Renal cortex interstitium (tissue), 11 donors: Measurements from ENCODE around the gene TSPYL2. TPM values are rescaled to one million over a fixed set of nuclear protein-coding genes. Genes with fewer than 3 reads are reported as not detected.
A peak's percentile ranks its signal among the peaks of the same experiment; 100 is the strongest.

Experiments
- DNase-seq, 11 donors: peaks; one replicate each; pipeline ENCODE4 v3.0.0-alpha.2; 2013; ENCODE audit warnings: low read depth in 9 of 11, low spot score in 4 of 11; ENCODE audit errors: extremely low read depth in 1 of 11
- polyA plus RNA-seq, 3 donors: library from polyadenylated mRNA; unstranded; fragments of 120-200 nt; gene quantifications; one replicate each; pipeline ENCODE4 v1.2.1, GENCODE V29; 2013; ENCODE audit not compliant: insufficient read length in 3 of 3

TSPYL2 gene
- polyA plus RNA-seq, 3 donors = 30.0 to 39.3 (median 33.4) TPM

GRCh38 chrX:53073115-53073586, 9.0 kb upstream of the TSPYL2 start:
- DNase-seq = no peak

GRCh38 chrX:53075011-53075410, 7.2 kb upstream of the TSPYL2 start:
- no peak for DNase-seq

GRCh38 chrX:53076671-53077070, 5.5 kb upstream of the TSPYL2 start:
- no peak for DNase-seq

GRCh38 chrX:53077207-53078197, 4.7 kb upstream of the TSPYL2 start:
- DNase-seq = no peak

- DNase-seq = no peak
Measured at GRCh38 chrX:53078943-53079342, 3.2 kb upstream of the TSPYL2 start.

DNA sequence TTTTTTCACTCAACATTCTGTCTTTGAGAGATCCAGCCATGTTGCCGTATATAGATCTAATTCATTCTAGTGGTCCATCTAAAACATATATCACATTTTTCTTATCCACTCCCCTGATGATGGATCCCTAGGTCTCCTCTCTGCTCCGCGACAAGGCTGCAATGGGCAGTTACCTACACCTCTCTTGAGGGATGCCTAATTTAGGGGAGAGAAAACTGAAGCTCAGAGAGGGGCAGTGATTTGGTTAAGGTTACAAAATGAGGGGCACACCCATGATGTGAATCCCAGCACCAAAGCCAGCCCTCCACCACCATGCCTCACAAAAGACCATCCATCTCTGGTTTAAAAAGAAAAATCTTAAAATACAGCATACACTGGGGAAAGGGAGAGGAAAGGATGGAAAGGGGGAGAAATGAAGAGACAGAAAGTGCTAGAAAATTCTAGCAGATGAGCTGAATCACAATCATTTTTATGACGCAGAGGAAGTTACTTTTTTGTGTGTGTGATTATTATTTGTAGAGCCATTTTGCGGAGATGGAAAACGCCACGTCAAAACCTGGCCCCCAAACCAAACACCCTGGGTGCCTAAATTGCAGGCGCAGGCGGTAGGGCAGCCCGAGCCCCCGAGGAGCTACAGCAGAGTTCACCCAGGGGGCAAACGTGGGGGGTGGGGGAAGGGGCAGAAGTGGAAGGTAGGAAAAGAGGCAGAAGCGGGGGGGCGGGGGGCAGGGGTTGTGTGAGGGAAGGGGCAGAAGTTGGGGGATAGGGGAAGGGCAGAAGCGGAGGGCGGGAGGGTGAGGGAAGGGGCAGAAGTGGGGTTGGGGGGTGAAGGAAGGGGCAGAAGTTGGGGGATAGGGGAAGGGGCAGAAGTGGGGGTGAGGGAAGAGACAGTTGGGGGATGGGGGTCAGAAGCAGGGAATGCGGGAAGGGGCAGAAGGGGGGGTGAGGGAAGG, 1.3 kb upstream of the TSPYL2 start:
- DNase-seq = no peak

- no peak for DNase-seq
Measured at GRCh38 chrX:53082773-53083616, 828 bp downstream of the TSPYL2 start.

GRCh38 chrX:53084043-53084570, 1.9 kb downstream of the TSPYL2 start:
- DNase-seq = no peak

GRCh38 chrX:53084863-53085262, 2.7 kb downstream of the TSPYL2 start:
- DNase-seq = no peak

DNA sequence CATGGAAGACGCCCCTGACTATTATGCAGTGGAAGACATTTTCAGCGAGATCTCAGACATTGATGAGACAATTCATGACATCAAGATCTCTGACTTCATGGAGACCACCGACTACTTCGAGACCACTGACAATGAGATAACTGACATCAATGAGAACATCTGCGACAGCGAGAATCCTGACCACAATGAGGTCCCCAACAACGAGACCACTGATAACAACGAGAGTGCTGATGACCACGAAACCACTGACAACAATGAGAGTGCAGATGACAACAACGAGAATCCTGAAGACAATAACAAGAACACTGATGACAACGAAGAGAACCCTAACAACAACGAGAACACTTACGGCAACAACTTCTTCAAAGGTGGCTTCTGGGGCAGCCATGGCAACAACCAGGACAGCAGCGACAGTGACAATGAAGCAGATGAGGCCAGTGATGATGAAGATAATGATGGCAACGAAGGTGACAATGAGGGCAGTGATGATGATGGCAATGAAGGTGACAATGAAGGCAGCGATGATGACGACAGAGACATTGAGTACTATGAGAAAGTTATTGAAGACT, 3.6 kb downstream of the TSPYL2 start:
- DNase-seq = no peak

- DNase-seq = no peak
Measured at GRCh38 chrX:53086464-53086863, 4.3 kb downstream of the TSPYL2 start.

DNA sequence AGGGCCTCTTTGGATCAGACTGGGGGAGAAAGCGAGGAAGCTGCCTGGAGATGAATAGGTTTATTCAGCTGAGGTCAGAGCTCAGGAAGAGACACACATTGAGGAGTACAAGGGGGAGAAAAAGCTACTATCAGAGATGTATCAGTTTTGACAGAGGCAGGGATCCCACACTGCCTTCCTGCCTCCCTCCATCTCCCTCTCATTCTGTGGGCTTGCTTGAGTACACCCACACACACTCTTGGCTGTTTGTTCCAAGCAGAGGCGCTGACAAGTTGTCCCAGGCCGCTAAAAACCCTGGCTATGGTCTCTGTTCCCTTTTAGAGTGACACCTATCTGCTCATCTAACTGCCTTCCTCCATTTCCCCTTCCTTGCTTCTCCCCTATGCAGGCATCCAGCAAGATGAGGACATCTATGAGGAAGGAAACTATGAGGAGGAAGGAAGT, 5.2 kb downstream of the TSPYL2 start:
- DNase-seq = no peak

GRCh38 chrX:53088136-53088974, 6.2 kb downstream of the TSPYL2 start:
- DNase-seq = peak in 8 of 11 donors; percentile 42 to 81 (median 76)

- DNase-seq = peak in 1 of 11 donors; percentile 52
Measured at GRCh38 chrX:53089224-53089842, 7.2 kb downstream of the TSPYL2 start.

DNA sequence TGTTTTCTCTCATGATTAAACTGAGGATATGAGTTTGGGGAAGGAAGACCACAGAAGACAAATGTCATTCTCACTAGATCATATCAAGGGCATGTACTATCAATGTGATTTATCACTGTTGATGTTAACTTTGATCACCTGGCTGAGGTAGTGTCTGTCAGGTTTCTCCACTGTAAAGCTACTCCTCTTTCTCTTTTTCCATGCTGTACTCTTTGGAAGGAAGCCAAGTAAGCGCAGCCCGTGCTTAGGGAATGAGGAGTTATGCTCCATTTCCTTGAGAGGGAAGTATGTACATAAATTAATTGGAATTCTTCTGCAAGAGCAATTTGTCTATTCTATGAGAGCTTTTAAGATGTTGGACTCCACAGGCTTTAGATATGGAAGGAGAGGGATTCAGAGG, 7.8 kb downstream of the TSPYL2 start:
- DNase-seq = no peak

- DNase-seq = no peak
Measured at GRCh38 chrX:53091354-53091753, 9.2 kb downstream of the TSPYL2 start.

DNA sequence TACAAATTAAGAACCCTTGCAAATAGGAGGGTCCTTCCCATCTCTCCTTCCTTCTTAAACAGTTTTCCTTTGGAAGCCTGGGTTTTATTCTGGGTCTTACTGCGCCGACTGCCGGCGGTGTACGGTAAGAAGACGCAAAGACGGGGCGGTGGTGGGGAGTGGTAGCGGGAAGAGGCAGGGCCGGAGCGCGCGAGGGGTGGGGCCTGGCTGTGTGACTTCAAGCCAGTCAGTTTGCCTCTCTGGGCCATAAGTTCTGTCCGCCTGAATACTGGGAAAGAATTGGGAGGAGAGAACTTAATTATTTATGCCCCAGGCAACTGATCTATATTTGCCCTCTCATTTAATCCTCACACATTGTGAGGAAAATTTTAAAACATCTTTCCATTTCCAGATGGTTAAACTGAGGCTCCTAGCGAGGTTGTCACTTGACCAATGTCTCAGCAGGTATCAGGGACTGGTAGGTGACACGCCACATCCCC, 11.0 kb downstream of the TSPYL2 start:
- peak in 1 of 11 donors; percentile 58 for DNase-seq
